Left lobe of liver (tissue), 2 donors: ENCODE results near the gene NTRK1. TPM values are rescaled to one million over a fixed set of nuclear protein-coding genes. Genes with fewer than 3 reads are reported as not detected.

ENCODE experiments used
- ATAC-seq: fragments of 200-7000 bp; cut with Tn5 transposase; one replicate; pipeline ENCODE4 v1.9.1; 2020; ENCODE audit warnings: mild to moderate bottlenecking, moderate library complexity
- DNase-seq: peaks from one replicate; pipeline ENCODE4 v3.0.0-alpha.2; 2020; ENCODE audit warnings: low spot score
- total RNA-seq: library from RNA; stranded (reverse); gene quantifications from one replicate; pipeline ENCODE4 v1.2.1, GENCODE V29; 2021
- donor health status: DM: no; HTN: no; CAD: no; lungs with moderate emphysema.
- donor health status: DM: no; HTN: yes; CAD: no.

NTRK1 gene
- total RNA-seq, 1 donor from 2014 or later, result not detected

- ATAC-seq (no peak), DNase-seq (no peak)
Measured at GRCh38 chr1:156877433-156878170, 16.9 kb downstream of the NTRK1 start.

GRCh38 chr1:156879876-156880275, 19.2 kb downstream of the NTRK1 start:
- ATAC-seq (no peak), DNase-seq (no peak)

- no peak for DNase-seq
- ATAC-seq, result no peak
Measured at GRCh38 chr1:156880473-156880872, 19.8 kb downstream of the NTRK1 start.

- DNase-seq (no peak), ATAC-seq (no peak)
Measured at GRCh38 chr1:156881101-156881500, 20.4 kb downstream of the NTRK1 start.

GRCh38 chr1:156881663-156882062, 21.0 kb downstream of the NTRK1 start:
- DNase-seq (no peak), ATAC-seq (no peak)

DNA sequence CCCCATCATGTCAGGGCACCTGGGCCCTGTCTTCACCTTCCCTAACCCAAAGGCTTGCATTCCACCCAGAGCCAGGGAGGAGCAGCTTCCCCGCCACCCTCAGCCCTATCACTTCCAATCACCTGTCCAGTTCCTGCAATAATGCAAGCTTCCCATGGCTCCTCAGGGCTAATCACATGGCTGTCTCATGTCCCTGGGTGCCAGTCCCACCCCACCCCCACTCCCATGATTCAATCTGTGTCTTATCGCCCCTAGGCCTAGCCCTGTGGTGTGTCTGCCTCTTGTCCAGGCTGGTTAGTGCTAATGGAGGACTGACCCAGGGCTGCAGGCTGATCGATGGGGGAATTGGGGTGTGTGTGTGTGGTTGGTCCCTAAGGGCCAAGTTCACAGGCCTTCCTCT, 21.9 kb downstream of the NTRK1 start:
- DNase-seq (no peak), ATAC-seq (no peak)

GRCh38 chr1:156883919-156884318, 23.3 kb downstream of the NTRK1 start:
- no peak for ATAC-seq
- DNase-seq, result no peak

GRCh38 chr1:156884560-156885184, 24.0 kb downstream of the NTRK1 start:
- ATAC-seq, result no peak
- no peak for DNase-seq

DNA sequence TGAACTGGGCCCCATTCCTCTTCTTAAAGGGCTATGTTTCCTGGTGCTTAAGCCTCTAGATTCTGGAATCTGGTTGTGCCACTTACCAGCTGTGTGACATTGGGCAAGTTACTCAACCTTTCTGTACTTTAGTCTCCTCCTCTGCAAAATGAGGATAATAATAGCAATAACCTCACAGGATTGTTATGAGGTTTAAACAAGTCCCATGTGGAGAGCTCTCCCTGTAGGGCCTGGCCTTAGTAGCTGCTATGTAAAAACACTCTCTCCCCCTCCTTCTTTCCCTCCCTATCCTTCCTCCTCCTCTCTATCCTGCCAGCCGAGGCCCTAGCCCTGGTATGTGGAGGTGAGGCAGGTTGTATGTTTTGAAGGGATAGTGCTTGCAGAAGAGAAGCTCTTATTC, 24.6 kb downstream of the NTRK1 start:
- DNase-seq (no peak), ATAC-seq (no peak)

- DNase-seq (no peak), ATAC-seq (no peak)
Measured at GRCh38 chr1:156885880-156886355, 25.3 kb downstream of the NTRK1 start.

DNA sequence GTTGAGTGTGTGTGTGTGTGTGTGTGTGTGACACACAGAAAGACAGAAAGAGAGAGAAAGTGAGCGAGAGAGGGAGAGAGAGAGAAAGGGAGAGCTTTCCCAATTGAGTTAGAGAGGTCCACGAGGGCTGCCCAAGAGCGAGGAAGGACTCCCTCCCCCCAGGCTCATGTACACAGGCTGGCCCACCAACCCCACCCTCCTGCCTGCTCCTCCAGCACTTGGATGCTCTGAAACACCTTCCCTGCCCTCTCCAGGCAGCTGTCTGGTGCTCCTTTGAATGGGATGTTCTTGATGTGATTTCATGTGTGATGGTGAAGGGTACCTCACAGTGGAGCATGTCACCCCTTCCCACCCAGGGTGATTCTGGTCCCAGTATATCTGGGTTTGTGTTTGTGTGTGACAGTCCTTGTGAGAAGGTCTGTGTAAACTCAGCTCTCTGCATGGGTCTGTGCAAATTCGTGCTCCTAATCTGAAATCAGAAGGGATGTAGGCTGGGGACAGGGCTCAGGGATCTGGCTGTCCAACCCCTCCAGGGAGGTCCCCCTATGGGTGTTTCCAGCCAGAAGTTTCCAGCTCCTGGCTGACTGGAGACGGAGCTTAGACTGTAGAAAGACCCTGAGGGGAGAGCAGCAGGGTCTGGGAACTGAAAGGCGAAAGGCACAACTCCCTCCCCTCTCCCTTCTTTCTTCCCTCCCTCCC, 26.1 kb downstream of the NTRK1 start:
- no peak for ATAC-seq

DNA sequence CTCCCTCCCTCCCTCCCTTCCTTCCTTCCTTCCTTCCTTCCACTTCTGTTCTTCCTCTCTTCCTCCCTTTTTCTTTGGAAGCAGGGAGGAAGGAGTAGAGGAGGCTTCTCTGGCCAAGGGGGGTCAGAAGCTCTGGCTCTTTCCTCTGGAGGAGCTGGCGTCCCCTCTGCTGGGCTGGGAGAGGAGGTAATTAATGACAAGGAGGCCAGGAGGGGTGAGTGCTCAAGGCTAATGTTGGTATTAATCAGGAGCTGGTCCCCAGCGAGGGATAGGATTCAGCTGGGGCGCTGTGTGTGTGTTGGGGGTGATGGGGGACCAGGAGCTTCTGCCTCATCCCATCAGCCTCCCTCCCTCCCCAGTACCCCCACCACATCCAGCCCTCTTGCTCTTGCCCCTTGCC, 26.7 kb downstream of the NTRK1 start:
- ATAC-seq (no peak), DNase-seq (no peak)

More for the DNA sequence above, 26.1 kb downstream of the NTRK1 start:
- no peak for DNase-seq

DNA sequence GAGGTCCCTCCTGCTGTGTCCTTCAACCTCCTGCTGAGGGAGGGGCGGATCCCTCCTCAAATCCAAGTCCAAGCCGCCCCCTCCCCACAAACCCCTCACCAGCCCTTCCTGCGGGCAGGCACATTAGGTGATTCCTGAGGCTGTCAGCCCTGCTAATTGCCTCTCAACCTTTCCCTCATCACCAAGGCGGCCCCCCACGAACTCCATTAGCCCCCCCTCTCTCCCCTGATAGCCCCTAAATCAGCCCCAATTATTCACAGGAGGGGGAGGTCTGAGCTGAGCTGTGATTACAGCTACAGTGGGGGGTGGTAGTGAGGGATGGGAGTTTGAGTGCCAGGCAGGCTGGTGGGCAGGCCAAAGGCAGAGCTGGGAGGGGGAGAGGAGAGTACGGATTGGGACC, 27.1 kb downstream of the NTRK1 start:
- DNase-seq (no peak), ATAC-seq (no peak)

GRCh38 chr1:156889802-156890580, 29.3 kb downstream of the NTRK1 start:
- ATAC-seq (peak; percentile 84), DNase-seq (peak; percentile 79)

DNA sequence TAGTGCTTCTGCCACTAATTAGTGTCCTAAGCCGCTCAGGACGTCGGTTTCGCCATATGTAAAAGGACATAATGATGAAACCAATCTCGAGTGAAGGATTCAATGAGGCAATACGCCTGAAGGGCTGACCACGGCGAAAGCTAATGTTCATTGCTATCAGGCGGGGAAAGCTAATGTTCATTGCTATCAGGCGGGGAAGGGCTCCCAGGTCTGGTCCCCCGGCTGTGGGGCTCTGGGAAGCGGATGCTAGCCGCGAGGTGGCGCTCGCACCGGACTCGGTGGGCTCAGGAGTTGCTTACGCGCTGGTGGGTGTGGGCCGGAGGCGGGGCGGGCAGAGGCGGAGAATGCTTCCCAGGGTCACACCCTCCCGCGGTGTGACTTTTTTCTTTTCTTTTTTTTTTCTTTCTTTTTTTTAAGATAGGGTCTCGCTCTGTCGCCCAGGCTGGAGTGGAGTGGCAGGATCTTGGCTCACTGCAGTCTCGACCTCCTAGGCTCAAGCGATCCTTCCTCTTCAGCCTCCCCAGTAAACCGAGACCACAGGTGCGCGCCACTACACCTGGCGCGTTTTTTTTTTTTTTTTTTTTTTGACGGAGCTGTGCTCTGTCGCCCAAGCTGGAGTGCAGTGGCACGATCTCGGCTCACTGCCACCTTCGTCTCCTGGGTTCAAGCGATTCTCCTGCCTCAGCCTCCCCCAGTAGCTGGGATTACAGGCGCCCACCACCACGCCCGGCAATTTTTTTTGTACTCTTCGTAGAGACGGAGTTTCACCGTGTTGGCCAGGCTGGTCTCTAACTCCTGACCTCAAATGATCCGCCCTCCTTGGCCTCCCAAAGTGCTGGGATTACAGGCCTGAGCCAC, 31.8 kb downstream of the NTRK1 start:
- DNase-seq, result peak; percentile 78

GRCh38 chr1:156893048-156893953, 32.6 kb downstream of the NTRK1 start, which contains the start of gene PEAR1:
TSS of gene PEAR1 (plus strand) at chr1:156893718. CDS start at chr1:156903927, 10,209 bp downstream.
- ATAC-seq, result peak; percentile 26
- DNase-seq, result no peak

More for the DNA sequence above, 31.8 kb downstream of the NTRK1 start:
- ATAC-seq, result peak; percentile 85

DNA sequence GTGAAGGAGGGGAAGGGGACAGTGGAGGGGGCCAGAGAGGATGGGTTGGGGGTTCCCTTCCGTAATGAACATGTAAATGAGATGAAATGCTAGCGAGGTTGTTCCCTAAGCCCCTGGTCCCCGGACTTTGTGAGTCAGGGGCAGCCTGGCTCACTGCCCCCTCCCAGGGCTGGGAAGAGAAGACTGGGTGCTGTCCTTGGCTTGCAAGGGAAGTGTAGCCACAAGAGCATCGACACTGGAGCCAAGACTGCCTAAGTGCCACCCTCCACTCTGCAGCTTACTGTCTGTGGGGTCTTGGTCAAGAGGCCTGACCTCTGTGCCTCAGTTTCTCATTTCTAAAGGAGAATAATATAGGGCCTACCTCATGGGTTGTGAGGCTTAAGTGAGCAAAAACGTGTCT, 33.3 kb downstream of the NTRK1 start:
- ATAC-seq (no peak), DNase-seq (no peak)

GRCh38 chr1:156894711-156895454, 34.2 kb downstream of the NTRK1 start:
- no peak for DNase-seq
- ATAC-seq, result no peak
